DMS53 treated with DMSO at 0.1 percent for 48 hours (cell line): ENCODE data around the gene NUP98.
"Not testable (repeated sequence)": the region's sequence is repeated elsewhere in the genome, so short reads cannot be mapped to it uniquely, and the experiment has no call there.

ENCODE experiments used
- DNase-seq: peaks from one replicate; lab custom pipeline; 2025; ENCODE audit not compliant: unreplicated experiment; lab: John Stamatoyannopoulos, UW

The NUP98 gene

DNA sequence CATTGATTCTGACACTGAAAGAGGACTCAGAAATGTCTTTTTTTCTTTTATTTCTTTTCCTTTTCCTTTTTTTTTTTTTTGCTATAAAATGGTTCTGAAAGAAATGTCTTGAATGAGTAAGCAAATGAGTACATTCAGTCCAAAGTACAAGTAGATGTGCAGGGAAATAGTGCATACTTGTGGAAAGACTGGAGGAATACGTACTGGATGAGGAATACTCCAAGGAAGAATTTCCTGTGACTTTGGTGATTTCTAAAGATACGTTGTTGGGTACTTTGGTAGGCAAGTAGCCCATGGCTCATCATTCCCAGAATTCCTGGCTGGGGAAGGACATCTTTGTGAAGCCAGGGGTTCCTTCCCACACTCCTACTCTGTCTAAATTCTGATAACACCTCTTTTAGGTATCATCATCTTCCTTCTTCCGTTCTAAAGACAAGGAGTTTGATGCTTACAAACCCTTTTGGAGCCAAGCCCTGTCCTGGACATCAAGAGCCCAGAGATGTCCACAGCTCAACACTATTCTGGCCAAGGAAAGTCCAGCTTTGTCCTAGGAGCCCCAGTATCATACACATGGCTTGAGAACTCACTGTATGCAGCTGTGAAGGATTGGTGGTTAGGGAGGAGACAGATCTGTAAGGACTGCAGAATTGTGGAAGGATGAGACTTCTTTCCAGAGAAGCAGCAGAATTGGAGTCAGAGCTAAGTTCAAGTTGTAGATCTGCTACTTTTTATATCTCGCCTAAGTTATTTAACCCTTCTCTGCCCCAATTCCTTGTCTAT is 4.8 kb upstream of the NUP98 start:
- DNase-seq, result no peak

DNA sequence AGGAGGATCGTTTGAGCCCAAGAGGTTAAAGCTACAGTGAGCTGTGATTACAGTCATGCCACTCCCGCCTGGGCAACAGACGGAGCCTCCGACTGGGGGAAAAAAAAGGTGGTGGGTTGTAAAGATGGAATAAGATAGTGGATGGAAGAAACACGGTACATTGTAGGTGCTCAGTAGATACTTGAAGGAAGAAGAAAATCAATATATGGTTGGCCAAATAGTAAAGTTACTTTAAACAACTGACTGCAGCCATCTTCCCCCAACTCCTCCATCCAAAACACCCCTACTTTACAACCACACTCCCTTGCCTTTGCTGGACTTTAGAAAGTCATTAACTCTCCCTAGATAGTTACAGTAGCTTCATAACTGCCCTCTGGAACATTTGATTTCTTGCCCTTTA is 2.5 kb upstream of the NUP98 start:
- no peak for DNase-seq

DNA sequence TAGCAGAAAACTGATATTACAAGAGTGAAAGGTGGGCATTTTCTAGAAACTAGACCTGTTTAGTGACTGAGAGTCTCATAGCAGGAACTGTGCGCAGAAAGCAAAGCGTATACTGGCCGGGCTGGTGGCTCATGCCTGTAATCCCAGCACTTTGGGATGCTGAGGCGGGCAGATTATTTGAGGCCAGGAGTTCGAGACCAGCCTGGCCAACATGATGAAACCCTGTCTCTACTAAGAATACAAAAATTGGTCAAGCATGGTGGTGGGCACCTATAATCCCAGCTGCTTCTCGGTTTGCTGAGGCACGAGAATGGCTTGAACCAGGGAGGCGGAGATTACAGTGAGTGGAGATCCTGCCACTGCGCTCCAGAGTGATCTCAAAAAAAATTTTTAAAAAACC is 1.8 kb upstream of the NUP98 start:
- no peak for DNase-seq

DNA sequence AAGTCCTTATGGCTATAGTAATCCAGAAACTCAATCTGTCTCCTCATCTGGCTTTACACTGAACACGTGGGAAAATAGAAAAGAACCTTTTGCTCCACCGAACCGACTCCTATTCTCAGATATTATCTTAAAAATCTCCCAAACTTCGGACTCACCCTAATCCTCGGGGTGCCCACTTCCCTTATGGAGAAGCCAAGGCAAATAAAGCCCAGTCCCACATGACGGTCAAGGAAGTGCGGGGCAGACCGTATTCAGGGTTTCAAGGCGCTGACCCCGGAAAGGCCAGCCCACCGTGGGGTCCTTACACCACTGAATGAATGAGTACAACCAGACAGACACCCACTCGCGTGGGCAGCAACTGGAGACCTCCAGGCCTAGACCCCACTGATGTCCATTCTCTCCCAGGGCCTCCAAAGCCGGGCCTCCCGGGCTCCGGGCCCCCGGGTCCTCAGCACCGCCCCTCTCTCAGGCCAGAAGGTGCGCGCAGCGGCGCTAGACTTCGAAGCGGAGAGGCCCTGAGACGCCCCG is 489 bp downstream of the NUP98 start:
- DNase-seq, result no peak

DNA sequence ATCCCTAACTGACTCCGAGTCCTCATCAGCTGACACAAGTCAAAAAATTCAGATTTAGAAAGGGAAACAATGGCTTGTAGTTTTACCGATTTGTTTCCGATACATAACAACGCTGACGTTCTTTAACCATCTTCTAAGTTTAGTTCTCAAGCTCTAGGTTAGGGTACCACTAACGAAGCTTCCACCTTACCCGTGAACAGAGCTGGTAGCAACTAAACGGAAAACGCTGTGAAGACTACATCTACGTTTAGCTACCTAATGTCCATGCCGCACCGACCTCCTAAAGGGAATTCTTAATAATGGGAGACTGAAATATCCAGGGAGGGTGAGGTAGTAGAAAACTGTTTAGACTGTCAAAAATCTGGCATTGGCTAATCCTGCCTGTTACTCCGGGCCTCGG is 1.0 kb downstream of the NUP98 start:
- DNase-seq, result no peak

DNA sequence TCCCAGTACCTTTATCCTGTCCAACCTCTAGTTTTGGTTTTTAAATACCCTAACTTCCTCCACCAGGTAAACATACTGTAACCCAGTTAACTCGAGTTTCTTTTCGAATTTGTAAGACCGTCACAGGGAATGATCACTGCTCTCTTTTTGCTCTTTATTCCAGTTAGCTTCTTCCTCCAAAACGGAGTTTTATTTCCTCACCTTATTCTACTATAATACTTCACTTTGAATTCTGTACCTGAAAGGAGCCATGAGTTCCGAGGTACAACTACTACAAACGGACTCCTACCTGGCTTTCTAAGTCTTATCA is 1.4 kb downstream of the NUP98 start:
- no peak for DNase-seq

DNA sequence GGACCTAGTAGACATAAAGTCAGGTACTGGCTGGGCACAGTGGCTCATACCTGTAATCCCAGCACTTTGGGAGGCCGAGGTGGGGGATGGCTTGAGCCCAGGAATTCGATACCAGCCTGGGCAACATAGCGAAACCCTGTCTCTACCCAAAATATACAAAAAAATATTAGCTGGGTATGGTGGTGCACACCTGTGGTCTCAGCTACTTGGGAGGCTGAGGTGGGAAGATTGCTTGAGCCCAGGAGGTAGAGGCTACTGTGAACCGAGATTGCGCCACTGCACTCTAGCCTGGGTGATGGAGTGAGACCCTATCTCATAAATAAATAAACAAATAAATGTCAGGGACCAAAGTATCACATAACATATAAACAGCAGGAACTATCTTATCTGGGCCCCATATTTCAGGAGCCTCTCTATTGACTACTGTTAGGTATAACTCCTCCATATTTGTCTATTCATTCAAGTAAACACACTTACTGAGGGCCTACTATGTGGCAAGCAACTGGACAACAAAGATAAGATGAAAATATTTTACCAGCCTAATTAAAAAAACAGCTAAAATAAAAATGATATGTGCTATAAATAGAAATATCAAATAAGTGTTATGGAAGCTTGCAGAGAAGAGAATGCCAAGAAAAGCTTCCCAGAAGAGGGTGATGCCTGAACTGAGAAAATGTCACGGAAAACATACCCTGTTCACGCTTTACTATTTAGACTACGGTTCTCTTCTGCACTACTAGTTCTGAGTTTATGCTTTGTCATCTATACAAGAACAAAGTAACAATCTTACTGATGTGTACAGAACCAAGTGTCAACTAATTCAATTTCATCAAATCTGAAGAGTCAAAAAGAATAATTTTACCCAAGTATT is 2.0 kb downstream of the NUP98 start:
- no peak for DNase-seq

DNA sequence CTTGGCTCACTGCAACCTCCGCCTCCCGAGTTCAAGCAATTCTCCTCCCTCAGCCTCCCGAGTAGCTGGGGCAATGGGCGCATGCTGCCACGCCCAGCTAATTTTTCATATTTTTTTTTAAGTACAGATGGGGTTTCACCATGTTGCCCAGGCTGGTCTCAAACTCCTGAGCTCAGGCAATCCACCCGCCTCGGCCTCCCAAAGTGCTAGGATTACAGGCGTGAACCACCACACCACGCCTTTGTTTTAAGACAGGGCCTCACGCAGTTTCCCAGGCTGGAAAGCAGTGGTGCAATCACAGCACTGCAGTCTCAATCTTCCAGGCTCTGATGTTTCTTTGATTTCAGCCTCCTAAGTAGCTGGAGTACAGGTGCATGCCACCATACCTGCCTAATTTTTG is 3.0 kb downstream of the NUP98 start:
- DNase-seq, result not testable (repeated sequence)

DNA sequence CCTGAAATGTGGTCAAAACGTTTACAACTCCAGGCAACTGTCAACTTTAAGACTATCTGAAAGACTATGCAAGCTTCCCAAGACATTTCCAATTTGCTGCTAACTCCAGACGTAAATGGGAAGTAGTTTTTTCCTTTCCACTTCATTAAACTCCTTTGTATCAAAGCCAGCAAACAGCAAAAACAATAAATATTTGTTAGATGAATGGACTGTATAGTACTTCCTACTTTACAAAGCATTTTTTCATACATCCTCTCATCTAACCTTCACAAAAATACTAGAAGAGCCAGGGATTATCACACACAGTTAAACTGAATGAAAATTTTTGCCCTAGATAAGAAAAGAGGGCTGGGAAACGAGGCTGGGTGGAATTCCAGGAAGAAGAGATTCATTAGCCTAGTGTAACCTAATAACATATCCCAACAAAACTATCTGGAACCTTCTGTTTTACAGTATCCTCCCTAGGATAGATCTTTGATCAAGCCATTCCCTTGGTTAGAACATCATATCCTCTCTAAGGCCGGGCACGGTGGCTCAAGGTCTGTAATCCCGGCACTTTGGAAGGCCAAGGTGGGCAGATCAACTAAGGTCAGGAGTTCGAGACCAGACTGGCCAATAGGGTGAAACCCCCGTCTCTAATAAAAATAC is 10.4 kb downstream of the NUP98 start:
- DNase-seq, result no peak

DNA sequence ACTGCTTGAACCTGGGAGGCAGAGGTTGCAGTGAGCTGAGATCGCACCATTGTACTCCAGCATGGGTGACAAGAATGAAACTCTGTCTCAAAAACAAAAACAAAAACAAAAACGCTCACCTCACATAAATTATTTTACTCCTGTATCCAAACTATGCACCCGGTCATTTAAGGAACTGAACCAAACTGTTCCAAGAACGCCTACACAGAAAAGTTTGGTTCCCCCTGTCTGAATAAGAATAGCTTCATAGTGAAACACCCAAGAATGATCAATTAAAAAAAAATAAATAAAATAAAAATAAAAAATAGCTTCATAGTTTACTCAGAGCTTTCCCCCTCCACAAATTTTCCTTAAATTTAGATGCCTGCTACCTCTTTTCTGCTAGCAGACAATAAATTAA is 13.7 kb downstream of the NUP98 start:
- DNase-seq, result no peak

DNA sequence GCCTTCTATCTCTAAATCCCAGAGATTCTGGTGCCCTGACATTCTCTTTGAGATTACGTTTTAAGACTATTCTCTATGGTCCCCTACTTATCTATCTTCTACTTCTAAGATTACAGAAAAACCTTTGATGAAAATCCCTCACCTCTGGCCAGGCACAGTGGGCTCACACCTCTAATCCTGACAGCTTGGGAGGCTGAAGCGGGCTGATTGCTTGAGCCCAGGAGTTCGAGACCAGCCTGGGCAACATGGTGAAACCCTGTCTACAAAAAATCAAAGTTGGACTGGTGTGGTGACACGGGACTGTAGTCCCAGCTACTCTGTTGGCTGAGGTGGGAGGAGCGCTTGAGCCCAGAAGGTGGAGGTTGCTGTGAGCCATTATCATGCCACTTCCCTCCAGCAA is 14.4 kb downstream of the NUP98 start:
- no peak for DNase-seq

DNA sequence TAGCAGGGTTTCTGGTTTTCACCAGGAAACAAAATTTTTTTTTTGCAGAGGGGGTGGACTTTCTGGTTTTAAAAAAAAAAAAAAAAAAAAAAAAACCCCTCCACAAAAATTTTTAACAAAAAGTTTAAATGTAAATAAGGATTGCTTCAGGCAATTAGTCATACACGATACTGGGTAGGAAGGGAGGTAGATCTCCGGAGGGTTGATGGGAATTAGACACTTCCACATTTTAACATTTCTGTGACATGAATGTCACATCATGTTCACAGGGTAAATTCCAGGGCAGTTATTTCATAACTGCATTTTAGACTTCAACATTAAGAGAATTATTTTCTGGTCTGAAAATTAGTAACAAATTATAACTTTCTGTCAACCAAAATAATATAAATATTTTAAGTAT is 15.9 kb downstream of the NUP98 start:
- DNase-seq, result no peak

DNA sequence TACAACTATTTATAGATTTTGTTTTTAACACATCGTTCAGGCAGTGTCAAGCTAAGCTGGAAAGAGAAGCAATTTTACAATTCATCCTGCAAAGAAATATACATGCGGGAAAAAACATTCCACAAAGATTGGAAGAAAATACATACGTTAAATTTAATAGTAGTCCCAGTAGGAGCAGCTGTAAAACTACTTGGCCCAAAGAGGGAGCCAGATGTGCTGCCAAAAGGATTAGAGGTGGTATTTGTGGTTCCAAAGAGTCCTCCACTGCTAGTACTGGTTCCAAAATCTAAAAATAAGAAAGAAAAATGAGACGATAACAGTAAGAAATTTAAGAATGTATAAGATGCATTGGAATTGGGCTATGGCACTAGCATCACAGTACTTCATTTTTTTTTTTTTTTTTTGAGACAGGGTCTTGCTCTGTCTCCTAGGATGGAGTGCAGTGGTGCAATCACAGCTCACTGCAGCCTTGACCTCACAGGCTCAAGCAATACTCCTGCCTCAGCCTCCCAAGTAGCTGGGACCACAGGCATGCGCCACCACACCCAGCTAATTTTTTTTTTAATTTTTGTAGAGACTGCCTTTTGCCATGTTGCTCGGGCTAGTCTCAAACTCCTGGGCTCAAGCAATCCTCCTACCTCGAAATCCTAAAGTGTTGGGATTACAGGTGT is 21.5 kb downstream of the NUP98 start:
- DNase-seq, result no peak

DNA sequence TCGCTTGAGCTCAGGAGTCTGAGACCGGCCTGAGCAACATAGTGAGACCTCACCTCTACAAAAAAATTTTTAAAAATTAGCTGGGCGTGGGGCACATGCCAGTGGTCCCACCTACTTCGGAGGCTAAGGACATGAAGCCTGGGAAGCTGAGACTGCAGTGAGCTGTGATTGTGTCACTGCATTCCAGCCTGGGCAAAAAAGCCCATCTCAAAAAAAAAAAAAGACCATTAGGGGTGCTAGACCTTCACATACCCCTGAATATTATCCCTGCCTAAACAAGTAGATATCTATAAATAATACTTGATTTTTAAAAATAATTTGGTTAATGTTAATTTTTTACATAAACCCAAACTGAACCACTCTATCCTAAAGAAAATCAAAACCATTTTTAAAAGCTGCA is 24.2 kb downstream of the NUP98 start:
- DNase-seq, result no peak

DNA sequence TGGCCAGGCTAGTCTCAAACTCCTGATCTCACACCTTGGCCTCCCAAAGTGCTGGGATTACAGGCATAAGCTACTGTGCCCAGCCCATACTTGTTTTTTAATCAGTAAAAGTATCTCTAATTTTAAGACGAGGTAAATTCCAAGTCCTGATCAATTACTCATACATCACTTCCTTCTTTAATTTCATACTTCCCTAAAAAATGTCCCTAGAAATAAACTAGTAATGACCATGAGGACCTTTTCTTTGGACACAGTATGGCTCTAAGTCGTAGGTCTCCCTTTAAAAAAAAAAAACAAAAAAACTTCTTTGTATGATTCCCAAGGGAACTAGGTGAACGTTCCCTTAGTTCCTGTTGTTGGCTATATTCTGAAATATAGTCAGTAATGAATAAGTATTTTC is 29.8 kb downstream of the NUP98 start:
- DNase-seq, result no peak

DNA sequence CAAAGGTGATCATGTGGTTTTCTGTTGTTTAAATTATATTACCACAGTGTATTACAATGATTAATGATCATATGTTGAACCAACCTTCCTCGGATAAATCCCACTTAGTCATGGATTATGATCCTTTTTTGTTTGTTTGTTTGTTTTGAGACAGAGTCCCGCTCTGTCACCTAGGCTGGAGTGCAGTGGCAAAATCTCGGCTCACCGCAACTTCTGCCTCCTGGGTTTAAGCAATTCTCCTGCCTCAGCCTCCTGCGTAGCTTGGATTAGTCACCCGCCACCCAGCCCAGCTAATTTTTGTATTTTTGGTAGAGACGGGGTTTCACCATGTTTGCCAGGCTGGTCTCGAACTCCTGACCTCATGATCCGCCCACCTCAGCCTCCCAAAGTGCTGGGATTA is 30.5 kb downstream of the NUP98 start:
- DNase-seq, result not testable (repeated sequence)

DNA sequence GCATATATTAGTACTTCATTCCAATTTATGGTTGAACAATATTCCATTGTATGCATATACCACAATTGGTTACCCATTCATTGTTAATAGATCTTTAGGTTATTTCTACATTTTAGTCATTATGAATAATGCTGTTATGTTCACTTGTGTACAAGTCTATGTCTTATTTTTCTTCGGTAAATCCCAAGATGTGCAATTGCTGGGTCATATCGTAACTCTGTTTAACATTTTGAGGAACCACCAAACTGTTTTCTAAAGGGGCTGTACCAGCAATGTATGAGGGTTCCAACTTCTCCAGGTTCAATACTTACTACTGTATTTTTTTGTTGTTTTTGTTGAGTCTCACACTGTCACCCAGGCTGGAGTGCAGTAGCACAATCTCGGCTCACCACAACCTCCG is 33.1 kb downstream of the NUP98 start:
- no peak for DNase-seq

DNA sequence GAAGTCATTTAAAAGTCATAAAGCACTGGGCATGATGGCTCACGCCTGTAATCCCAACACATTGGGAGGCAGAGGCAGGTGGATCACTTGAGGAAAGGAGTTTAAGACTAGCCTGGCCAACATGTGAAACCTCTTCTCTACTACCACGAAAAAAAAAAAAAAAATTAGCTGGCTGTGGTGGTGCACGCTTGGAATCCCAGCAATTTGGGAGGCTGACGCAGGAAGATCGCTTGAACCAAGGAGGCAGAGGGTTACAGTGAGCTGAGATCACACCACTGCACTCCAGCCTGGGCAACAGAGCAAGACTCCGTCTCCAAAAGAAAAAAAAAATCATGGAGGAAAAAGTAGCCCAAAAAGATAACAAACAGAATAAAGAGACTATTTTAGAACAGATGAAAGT is 42.2 kb downstream of the NUP98 start:
- no peak for DNase-seq

DNA sequence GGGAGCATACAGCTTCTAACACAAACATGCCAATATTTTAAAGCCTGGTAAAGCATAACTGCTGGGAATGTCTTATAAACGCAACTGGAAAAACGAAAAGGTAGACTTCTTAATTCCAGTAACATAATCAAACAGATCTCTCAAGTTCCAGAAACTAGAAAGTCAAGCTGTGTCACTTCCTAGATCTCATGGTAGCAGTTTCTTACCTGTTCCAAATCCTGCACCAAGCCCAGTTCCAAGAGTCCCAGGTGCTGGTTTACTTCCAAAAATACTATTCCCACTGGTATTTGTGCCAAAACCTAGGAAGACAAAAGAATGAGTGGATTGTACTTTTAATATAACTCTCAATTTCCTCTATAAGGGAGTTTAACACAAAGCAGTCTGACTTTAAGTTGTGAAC is 44.2 kb downstream of the NUP98 start:
- DNase-seq, result no peak

DNA sequence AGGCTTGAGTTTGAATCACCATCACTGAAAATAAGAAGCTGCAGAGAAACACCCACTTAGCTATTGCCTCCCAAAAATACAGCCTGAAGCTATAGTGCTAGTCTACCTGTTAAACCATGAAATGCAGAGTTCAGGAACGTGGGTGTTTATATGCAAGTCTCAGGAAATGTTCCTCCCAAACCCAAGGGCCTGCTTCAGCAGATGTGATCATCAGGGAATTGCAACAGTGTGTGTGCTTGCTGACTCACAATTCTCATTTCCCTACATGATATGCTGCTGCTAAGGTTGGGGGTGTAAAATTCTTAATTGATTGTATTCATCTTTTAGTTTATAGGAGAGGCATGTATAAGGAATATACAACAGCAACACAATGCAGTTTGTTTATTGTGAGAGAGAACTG is 49.6 kb downstream of the NUP98 start:
- DNase-seq, result no peak

DNA sequence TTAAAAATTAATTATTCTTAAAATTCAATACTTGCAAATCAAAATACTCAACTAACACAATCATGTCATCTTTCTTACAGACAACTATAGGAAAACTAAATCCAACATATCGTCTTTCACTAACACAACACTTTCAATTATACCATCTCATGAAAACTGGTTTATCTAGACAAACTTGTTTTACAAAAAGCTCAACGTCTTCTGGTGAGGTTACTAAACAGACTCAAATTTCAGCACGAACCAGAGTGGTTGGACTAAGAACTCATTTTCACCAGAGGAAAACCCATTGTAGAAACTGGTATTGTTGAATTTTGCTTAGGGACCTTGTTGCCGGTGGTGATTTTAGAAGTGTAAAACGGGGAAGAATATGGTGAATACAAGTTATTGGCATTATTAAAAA is 52.2 kb downstream of the NUP98 start:
- DNase-seq, result peak; percentile 83
